Body of pancreas (tissue), 4 donors: ENCODE measurements around the gene TMEM168. TPM values are rescaled to one million over a fixed set of nuclear protein-coding genes. Genes with fewer than 3 reads are reported as not detected.
"Not testable (repeated sequence)": the region's sequence is repeated elsewhere in the genome, so short reads cannot be mapped to it uniquely, and the experiment has no call there.

ENCODE experiments used
- ATAC-seq: fragments of 150-250 bp; one replicate; pipeline ENCODE4 v1.9.1; 2016
- DNase-seq, 4 donors: peaks; one replicate each; pipeline ENCODE4 v3.0.0-alpha.2; 2019
- H3K27ac ChIP-seq, 4 donors: fragments of 200-600 bp; sonication (generic); 1 replicate in 3 of 4; 2 replicates in 1 of 4; pipeline versions ENCODE4 v1.5.1 to v1.6.1; 2016 to 2019; ENCODE audit warnings: mild to moderate bottlenecking in 1 of 4, mixed read lengths in 1 of 4, moderate library complexity in 1 of 4
- H3K27me3 ChIP-seq, 2 donors: fragments of 200-600 bp; sonication (generic); one replicate each; pipeline ENCODE4 v1.6.0; 2016; ENCODE audit warnings: mild to moderate bottlenecking in 1 of 2
- H3K36me3 ChIP-seq, 2 donors: fragments of 200-600 bp; sonication (generic); replicated peaks in 1 of 2; 2 replicates each; pipeline ENCODE4 v1.5.1; 2016; ENCODE audit warnings: low read depth in 2 of 2; ENCODE audit not compliant: insufficient read depth in 1 of 2
- H3K4me1 ChIP-seq: fragments of 200-600 bp; sonication (generic); one replicate; pipeline ENCODE4 v1.6.0; 2016
- H3K4me3 ChIP-seq, 2 donors: fragments of 200-600 bp; sonication (generic); 1 replicate in 1 of 2; 2 replicates in 1 of 2; pipeline ENCODE4 v1.5.1; 2016 to 2019
- H3K9me3 ChIP-seq, 3 donors: fragments of 200-600 bp; sonication (generic); 1 replicate in 2 of 3; 2 replicates in 1 of 3; pipeline ENCODE4 v1.5.1; 2016
- CTCF ChIP-seq, 7 experiments: fragments of 450-650 bp in 4 of 7; fragments of 200-600 bp in 3 of 7; sonication (generic) in 3 of 7; IDR thresholded peaks; one replicate each; pipeline ENCODE4 v1.5.1; 2016 to 2019; ENCODE audit warnings: antibody characterized with exemption in 7 of 7
- POLR2A ChIP-seq, 3 donors: fragments of 450-650 bp; IDR thresholded peaks; one replicate each; pipeline ENCODE4 v1.6.1; 2016; ENCODE audit warnings: antibody characterized with exemption in 3 of 3, mild to moderate bottlenecking in 2 of 3
- WGBS, 2 donors: methylation state at CpG; one replicate each; pipeline ENCODE4 v1.1.5; 2017; 5-methylcytosine and 5-hydroxymethylcytosine counted together
- intact Hi-C: fragments of 100-400 bp; cut with DNase I; formaldehyde crosslinking; loops from one replicate; pipeline ENCODE4 v1.15.1; 2023
- total RNA-seq, 2 donors: library from RNA; depleted of rRNA; stranded (reverse); fragments of >200 nt; gene quantifications; one replicate each; pipeline ENCODE4 v1.1.0, GENCODE V29; 2016

Gene TMEM168, protein sequence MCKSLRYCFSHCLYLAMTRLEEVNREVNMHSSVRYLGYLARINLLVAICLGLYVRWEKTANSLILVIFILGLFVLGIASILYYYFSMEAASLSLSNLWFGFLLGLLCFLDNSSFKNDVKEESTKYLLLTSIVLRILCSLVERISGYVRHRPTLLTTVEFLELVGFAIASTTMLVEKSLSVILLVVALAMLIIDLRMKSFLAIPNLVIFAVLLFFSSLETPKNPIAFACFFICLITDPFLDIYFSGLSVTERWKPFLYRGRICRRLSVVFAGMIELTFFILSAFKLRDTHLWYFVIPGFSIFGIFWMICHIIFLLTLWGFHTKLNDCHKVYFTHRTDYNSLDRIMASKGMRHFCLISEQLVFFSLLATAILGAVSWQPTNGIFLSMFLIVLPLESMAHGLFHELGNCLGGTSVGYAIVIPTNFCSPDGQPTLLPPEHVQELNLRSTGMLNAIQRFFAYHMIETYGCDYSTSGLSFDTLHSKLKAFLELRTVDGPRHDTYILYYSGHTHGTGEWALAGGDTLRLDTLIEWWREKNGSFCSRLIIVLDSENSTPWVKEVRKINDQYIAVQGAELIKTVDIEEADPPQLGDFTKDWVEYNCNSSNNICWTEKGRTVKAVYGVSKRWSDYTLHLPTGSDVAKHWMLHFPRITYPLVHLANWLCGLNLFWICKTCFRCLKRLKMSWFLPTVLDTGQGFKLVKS
- total RNA-seq, result 10 to 100 TPM; 13.7 to 15.8 TPM

DNA sequence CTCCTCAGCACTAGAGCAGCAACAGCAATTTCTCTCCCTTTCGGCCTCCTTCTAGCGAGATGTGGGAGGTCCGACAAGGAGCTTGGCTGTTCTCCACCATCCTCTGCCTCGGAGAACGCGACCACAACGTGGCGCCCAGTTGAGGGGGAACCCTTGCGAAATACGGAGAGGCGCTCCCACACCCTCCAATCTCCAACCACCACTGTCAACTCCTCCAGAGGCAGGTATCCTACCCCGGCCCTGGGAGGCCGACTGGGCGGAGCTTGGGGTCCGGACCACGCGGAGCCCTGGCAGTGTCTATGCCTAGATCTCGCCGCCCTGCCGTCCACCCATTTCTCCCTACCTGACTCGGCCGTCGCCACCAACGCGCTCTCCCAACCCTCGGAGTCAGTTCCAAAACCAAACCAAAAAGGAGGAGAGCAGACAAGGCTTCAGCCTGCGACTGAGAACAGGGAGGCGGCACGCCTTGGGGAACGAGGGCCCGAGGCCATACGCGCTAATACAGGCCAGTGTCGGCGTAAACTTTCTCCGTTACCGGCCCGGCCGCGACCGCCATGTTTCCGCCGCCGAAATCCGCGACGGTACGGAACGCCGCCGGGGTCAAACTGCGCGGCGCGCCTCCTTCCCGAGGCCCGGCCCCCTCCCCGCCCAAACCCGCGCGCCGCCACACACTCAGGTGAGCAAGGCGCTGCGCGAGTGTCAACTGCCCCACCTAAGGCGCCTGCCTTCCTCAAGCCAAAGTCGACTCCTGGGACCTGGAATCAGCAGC is at the start of gene TMEM168:
TSS of gene TMEM168 (minus strand) at position 577 of the 769 bp plus-strand sequence. CDS start 5,568 bp downstream, outside the sequence.
- intact Hi-C loops, result no loop called here
- peak in 1 of 7 experiments; percentile 3 for TF ChIP-seq CTCF (IDR thresholded peaks at IDR 0.05)
- peak in 2 of 3 donors; percentile 71 to 78 for TF ChIP-seq POLR2A (IDR thresholded peaks at IDR 0.05)
- ATAC-seq (peak; percentile 89), DNase-seq (peak; percentile 60 to 87 (median 72))
- 7 to 22% methylated on average over 30 to 65 of the region's 67 CpGs for WGBS, 2 donors
- H3K4me3 ChIP-seq, result peak within 1 kb of the TSS; percentile 4 to 56
- H3K27me3 ChIP-seq, result no peaks in the 10 kb centered on the region
- H3K4me1 ChIP-seq, result peaks cover 13% of the 10 kb centered on the region
- no peaks in the 10 kb centered on the region for H3K9me3 ChIP-seq
- peak within 1 kb of the TSS; percentile 46 to 85 (median 82) for H3K27ac ChIP-seq
- no peaks in the 10 kb centered on the region for H3K36me3 ChIP-seq

DNA sequence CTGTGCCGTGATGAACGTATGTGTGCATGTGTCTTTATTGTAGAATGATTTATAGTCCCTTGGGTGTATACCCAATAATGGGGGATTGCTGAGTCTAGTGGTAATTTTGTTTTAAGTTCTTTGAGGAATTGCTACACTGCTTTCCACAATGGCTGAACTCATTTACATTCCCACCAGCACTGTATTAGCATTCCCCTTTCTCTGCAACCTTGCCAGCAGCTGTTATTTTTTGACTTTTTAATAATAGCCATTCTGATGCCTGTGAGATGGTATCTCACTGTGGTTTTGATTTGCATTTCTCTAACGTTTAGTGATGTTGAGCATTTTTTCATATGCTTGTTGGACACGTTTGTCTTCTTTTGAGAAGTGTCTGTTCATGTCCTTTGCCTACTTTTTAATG is 45.7 kb upstream of the TMEM168 start:
- 82 to 92% methylated on average over 4 of the region's 4 CpGs for WGBS, 2 donors
- H3K27ac ChIP-seq, H3K4me3 ChIP-seq, H3K36me3 ChIP-seq, H3K4me1 ChIP-seq, DNase-seq, intact Hi-C loops, H3K27me3 ChIP-seq, H3K9me3 ChIP-seq, ATAC-seq: not testable (repeated sequence)

- H3K36me3 ChIP-seq, result peaks cover 0 to 14% of the 10 kb centered on the region in 2 donors
- WGBS, 2 donors, result 93 to 96% methylated on average over 3 of the region's 3 CpGs
- no peaks in the 10 kb centered on the region for H3K27me3 ChIP-seq
- no peak overlapping the region for H3K4me3 ChIP-seq
- H3K4me1 ChIP-seq, result no peaks in the 10 kb centered on the region
- ATAC-seq, result no peak
- no peak overlapping the region for H3K27ac ChIP-seq
- TF ChIP-seq POLR2A (IDR thresholded peaks at IDR 0.05) (no peak), CTCF (IDR thresholded peaks at IDR 0.05) (no peak)
- H3K9me3 ChIP-seq, result no peaks in the 10 kb centered on the region
- intact Hi-C loops, result no loop called here
- no peak for DNase-seq
These were observed 42.9 kb upstream of the TMEM168 start for GRCh38 chr7:112833082-112833481.

- TF ChIP-seq CTCF (IDR thresholded peaks at IDR 0.05) (no peak), POLR2A (IDR thresholded peaks at IDR 0.05) (no peak)
- Histone ChIP-seq H3K27me3 (no peaks in the 10 kb centered on the region), H3K9me3 (no peaks in the 10 kb centered on the region), H3K36me3 (peaks cover 0 to 16% of the 10 kb centered on the region in 2 donors), H3K4me3 (no peak overlapping the region), H3K4me1 (no peaks in the 10 kb centered on the region), H3K27ac (no peak overlapping the region)
- DNase-seq, result no peak
- intact Hi-C loops, result no loop called here
- ATAC-seq, result no peak
These were observed 40.6 kb upstream of the TMEM168 start for GRCh38 chr7:112830769-112831168.

- H3K27me3 ChIP-seq, result no peaks in the 10 kb centered on the region
- intact Hi-C loops, result no loop called here
- TF ChIP-seq POLR2A (IDR thresholded peaks at IDR 0.05), result no peak
- TF ChIP-seq CTCF (IDR thresholded peaks at IDR 0.05), result no peak
- H3K9me3 ChIP-seq, result no peaks in the 10 kb centered on the region
- no peak for ATAC-seq
- 83 to 86% methylated on average over 1 of the region's 1 CpG for WGBS, 2 donors
- peaks cover 0 to 16% of the 10 kb centered on the region in 2 donors for H3K36me3 ChIP-seq
- H3K4me3 ChIP-seq, result no peak overlapping the region
- H3K4me1 ChIP-seq, result no peaks in the 10 kb centered on the region
- no peak overlapping the region for H3K27ac ChIP-seq
- DNase-seq, result no peak
These were observed 38.5 kb upstream of the TMEM168 start for GRCh38 chr7:112828696-112829095.
